T-helper 17 cell (primary cell): ENCODE measurements around the gene SKIC8. TPM values are rescaled to one million over a fixed set of nuclear protein-coding genes. Genes with fewer than 3 reads are reported as not detected.

Source experiments
- ATAC-seq: fragments of 150-1000 bp; cut with Tn5 transposase; 2 replicates; pipeline ENCODE4 v1.10.0; 2021; ENCODE audit warnings: mild to moderate bottlenecking, moderate library complexity
- DNase-seq, 3 donors: peaks; one replicate each; pipeline versions ENCODE4 v3.0.0 to v3.0.0-alpha.2; 2020 to 2021
- H3K9me3 ChIP-seq: one replicate; pipeline ENCODE4 v1.7.0; 2013; ENCODE audit warnings: low read length, mild to moderate bottlenecking; ENCODE audit not compliant: control insufficient read depth, poor library complexity, severe bottlenecking
- H3K27ac Mint-ChIP-seq: one replicate; pipeline ENCODE4 v1.8.0; 2022; ENCODE audit warnings: mild to moderate bottlenecking, moderate library complexity, mixed read lengths
- H3K27me3 Mint-ChIP-seq: one replicate; pipeline ENCODE4 v1.8.0; 2022; ENCODE audit warnings: mixed read lengths
- H3K36me3 Mint-ChIP-seq: one replicate; pipeline ENCODE4 v1.8.0; 2022; ENCODE audit warnings: low read depth, mixed read lengths
- H3K4me1 Mint-ChIP-seq: one replicate; pipeline ENCODE4 v1.8.0; 2022; ENCODE audit warnings: mild to moderate bottlenecking, mixed read lengths
- H3K4me3 Mint-ChIP-seq: one replicate; pipeline ENCODE4 v1.8.0; 2022; ENCODE audit warnings: mild to moderate bottlenecking, moderate library complexity, mixed read lengths
- total RNA-seq, 4 donors: library from RNA in 2 of 4; stranded (reverse) in 2 of 4; gene quantifications; one replicate each; pipeline ENCODE4 v1.2.3 and lab custom pipeline; 2022 to 2026

SKIC8 gene
- total RNA-seq, 2 donors from 2014 or later = 24.3 to 24.4 TPM

DNA sequence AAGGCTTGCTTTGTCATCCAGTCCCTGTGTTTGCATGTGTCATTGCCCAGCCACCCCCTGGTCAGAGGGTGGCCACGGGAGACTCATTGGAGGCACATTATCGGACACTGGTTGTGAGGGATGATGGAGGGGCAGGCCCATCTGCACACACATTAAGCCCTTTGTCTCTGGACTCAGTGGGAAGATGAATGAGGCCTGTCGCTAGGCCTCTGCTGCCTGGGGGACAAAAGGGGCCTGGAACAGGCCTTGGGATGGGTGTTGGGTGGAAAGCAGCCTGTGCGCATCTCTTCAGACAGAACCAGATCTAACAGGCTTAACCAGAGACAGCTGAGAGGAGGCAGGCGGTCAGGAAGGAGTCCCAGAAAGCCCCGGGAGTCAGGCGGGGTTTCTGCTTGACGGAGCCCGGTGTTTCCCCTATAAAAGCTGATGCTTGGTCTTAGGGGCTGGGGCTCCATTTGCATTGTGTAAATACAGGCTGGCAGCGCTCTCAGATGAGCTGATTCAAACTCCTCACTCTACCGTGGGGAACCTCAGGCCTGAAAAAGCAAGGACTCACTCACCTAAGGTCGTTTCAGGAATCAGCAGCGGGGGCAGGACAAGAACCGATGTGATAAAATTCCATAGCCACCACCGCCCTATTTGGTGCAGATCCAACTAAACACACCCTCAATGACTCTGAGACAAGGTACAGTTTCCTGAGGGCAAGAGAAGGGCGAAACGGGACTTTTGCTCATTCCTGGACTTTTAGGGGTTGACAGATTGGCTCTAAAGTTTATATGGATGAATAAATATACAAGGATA lies 17.1 kb upstream of the SKIC8 start:
- DNase-seq (no peak), ATAC-seq (no peak)
- H3K4me3 Mint-ChIP-seq = no peak overlapping the region
- H3K27ac Mint-ChIP-seq = no peak overlapping the region
- peaks cover 16% of the 10 kb centered on the region for H3K27me3 Mint-ChIP-seq
- H3K9me3 ChIP-seq = no peaks in the 10 kb centered on the region
- H3K36me3 Mint-ChIP-seq = peaks cover 3% of the 10 kb centered on the region
- no peaks in the 10 kb centered on the region for H3K4me1 Mint-ChIP-seq

DNA sequence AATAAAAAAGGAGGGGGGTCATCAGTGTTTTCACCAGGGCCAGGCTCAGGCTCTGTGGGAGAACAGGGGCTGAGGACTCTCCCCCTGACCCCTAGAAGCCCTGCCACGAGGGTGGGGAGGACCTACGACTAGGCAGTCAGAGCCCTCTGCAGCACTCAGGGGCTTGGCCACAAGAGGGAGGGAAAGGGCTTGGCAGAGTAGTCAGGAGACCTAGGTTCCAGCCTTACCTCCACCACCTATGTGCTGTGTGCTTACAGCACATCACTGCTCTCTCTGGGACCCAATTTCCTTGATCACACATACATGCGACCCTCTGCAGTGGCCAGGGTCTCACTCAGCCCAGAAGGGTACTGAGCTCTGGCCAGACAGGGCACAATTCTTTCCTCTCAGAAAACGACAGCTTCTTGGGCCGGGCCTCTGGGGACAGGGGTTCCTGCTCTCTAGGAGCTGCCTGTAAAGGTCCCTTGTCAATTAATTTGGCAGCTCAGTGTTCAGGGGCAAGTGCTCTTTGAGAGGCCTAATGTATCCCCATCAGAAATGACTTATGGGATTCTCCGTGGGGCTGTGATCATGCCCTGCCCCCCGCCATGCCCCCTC lies 16.4 kb upstream of the SKIC8 start:
- no peaks in the 10 kb centered on the region for H3K9me3 ChIP-seq
- no peak overlapping the region for H3K4me3 Mint-ChIP-seq
- H3K27ac Mint-ChIP-seq = no peak overlapping the region
- H3K36me3 Mint-ChIP-seq = peaks cover 3% of the 10 kb centered on the region
- DNase-seq (no peak), ATAC-seq (no peak)
- no peaks in the 10 kb centered on the region for H3K4me1 Mint-ChIP-seq
- peaks cover 16% of the 10 kb centered on the region for H3K27me3 Mint-ChIP-seq

DNA sequence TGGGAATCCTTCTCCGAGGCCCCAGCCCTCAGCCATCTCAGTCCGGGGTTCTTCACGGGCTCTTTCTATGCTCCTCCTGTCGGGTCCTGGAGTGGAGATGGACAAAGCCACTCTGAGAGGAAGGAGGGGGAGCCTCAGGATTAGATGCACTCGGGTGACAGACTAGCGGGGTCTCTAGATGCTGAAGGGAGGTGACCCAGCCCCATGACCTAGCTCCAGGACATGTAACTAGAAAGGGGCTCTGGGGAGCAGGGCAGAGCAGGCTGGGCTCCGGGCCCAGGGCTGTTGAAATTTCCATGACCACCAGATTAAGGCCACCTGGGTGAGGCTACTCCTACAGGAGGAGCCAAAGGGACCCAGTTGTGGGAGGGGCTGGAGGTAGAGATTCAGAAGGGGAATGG lies 14.8 kb upstream of the SKIC8 start:
- Mint-ChIP-seq H3K36me3 (peaks cover 3% of the 10 kb centered on the region), H3K4me1 (no peaks in the 10 kb centered on the region), H3K27me3 (peaks cover 21% of the 10 kb centered on the region), H3K27ac (no peak overlapping the region), H3K4me3 (no peak overlapping the region)
- no peak for DNase-seq
- no peak for ATAC-seq
- no peaks in the 10 kb centered on the region for H3K9me3 ChIP-seq

DNA sequence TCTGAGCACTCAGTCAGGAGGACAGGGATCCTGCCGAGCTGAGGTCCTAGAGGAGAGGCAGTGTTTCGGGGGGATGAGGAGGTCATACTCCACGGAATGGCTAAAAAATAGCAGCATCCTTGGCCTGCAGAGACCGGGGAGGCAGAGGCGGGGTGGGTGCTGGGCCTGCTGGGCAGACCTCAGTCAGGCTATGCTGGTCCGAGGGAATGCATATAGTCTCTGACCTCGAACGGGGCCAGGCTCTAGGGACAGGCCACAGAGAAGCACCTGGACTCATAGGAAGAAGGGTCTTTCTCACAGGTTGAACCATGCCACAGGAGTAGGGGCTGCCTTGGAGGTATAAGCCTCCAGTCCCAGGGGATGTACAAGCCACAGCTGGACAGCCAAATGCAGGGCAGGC lies 14.0 kb upstream of the SKIC8 start:
- no peak for ATAC-seq
- peaks cover 3% of the 10 kb centered on the region for H3K36me3 Mint-ChIP-seq
- H3K27me3 Mint-ChIP-seq = peaks cover 26% of the 10 kb centered on the region
- H3K27ac Mint-ChIP-seq = no peak overlapping the region
- no peaks in the 10 kb centered on the region for H3K4me1 Mint-ChIP-seq
- DNase-seq = no peak
- no peak overlapping the region for H3K4me3 Mint-ChIP-seq
- no peaks in the 10 kb centered on the region for H3K9me3 ChIP-seq

DNA sequence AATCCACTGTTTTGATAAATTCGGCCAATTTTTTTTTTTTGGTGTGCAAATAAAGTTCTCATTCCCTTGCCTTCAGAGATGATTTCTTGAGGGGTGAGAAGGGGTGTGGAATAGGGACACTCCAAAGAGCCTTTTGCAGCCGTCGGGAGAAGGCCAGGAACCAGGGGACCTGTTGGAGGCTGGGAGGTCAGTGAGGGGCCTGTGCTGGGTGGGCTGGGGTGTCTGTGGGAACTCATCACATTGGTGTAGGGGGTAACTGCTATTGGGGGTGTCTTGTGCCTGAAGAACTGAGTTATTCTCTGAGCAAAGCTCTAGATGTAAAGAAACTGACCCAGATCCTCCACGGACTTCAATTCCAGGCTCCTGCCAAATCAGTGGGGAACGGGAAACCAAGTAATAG lies 13.5 kb upstream of the SKIC8 start:
- DNase-seq (no peak), ATAC-seq (no peak)
- H3K27ac Mint-ChIP-seq = no peak overlapping the region
- no peak overlapping the region for H3K4me3 Mint-ChIP-seq
- peaks cover 3% of the 10 kb centered on the region for H3K36me3 Mint-ChIP-seq
- no peaks in the 10 kb centered on the region for H3K4me1 Mint-ChIP-seq
- no peaks in the 10 kb centered on the region for H3K9me3 ChIP-seq
- peaks cover 29% of the 10 kb centered on the region for H3K27me3 Mint-ChIP-seq

DNA sequence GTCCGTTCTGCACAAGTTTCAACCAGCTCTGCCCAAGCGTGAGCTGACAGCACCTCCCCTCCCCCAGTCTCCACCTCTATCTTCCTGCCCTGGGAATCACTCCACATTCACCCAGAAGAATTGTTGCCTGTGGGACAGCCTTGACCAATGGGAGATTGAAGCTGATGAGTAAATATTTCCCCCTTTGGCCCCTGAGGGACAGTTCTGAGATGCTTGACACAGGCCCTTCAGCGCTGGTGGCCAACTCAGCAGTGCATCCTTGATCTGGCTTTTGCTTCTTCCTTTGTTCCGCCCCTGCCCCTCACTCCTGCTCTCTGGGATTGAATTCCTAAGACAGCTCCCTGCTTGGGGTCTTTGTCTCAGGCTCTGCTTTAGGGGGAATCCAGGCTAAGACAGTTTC lies 13.1 kb upstream of the SKIC8 start:
- DNase-seq = no peak
- no peak overlapping the region for H3K4me3 Mint-ChIP-seq
- peaks cover 3% of the 10 kb centered on the region for H3K36me3 Mint-ChIP-seq
- H3K9me3 ChIP-seq = no peaks in the 10 kb centered on the region
- H3K27ac Mint-ChIP-seq = no peak overlapping the region
- peaks cover 31% of the 10 kb centered on the region for H3K27me3 Mint-ChIP-seq
- H3K4me1 Mint-ChIP-seq = no peaks in the 10 kb centered on the region
- ATAC-seq = no peak

DNA sequence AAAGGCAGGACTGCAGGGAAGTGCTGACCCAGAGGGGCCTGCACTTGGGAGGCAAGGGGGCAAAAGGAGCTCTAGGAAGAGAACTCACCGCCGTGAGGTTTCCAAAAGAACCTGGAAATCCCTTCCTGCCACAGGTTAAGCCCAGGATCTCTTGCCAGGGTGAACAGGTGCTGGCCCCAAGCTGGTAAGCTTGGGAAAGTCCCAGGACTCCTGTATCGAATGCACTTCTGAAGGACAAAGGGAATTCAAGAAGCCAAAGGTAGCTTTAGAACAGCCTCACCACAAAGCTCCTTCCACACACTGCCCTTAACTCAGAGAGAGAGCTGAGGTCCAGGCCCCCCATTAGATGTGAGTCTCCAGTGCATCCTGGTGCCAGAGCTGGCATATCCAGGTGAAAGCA lies 11.9 kb upstream of the SKIC8 start:
- DNase-seq (no peak), ATAC-seq (no peak)
- H3K27ac Mint-ChIP-seq = no peak overlapping the region
- H3K9me3 ChIP-seq = no peaks in the 10 kb centered on the region
- H3K4me1 Mint-ChIP-seq = no peaks in the 10 kb centered on the region
- H3K27me3 Mint-ChIP-seq = peaks cover 35% of the 10 kb centered on the region
- peaks cover 3% of the 10 kb centered on the region for H3K36me3 Mint-ChIP-seq
- no peak overlapping the region for H3K4me3 Mint-ChIP-seq

DNA sequence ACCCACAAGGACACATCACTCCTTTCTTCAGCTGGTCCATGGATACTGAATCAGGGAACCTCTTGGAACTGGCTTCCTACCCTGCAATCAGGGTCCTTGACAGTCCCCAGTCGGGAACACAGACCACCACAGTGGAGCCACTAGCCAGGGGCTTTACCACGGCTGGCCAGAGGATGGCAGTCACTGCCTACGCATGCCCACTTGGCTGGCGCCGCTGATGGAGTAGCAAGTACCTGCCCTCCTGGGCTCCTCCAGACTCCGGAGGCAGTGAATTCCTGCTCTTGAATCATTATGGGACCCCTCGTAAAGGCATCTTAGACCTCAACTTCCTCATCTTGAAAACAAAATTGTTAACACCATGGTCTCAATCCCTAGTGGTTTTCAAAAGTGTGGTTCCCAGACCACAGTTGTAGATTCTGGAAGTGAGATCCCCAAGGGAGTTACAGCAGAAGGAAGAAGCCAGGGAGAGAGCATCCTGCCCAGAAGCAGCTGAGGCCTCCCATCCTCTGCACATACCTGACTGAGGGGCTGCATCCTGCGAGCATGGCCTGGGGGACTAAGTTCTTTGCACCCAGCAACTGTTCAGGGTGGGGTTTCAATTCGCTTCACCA lies 9.1 kb upstream of the SKIC8 start:
- peaks cover 43% of the 10 kb centered on the region for H3K27me3 Mint-ChIP-seq
- H3K27ac Mint-ChIP-seq = no peak overlapping the region
- no peak overlapping the region for H3K4me3 Mint-ChIP-seq
- DNase-seq (peak in 2 of 3 donors; percentile 15 to 17), ATAC-seq (peak; percentile 69)
- no peaks in the 10 kb centered on the region for H3K9me3 ChIP-seq
- no peaks in the 10 kb centered on the region for H3K4me1 Mint-ChIP-seq
- H3K36me3 Mint-ChIP-seq = peaks cover 3% of the 10 kb centered on the region

DNA sequence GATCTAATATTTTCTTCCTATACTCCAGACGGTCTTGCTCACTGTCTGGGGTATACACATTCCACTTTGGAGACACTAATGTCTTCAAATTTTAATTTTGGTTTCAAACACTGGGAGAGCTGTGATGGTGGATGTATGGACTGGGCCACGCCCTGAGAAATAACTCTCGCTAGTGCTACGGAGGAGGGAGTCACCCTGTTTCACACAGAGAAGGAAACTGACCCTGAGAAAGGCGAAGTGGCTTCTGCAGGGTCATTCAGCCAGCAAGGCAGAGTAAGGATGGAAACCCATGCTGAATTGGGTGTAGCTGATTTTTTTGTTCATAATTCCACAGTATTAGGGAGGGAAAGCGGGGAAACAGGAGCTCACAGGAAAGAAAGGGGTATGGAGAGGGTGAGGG lies 8.6 kb upstream of the SKIC8 start:
- peaks cover 41% of the 10 kb centered on the region for H3K27me3 Mint-ChIP-seq
- no peak for DNase-seq
- no peak overlapping the region for H3K4me3 Mint-ChIP-seq
- no peak for ATAC-seq
- no peak overlapping the region for H3K27ac Mint-ChIP-seq
- no peaks in the 10 kb centered on the region for H3K4me1 Mint-ChIP-seq
- no peaks in the 10 kb centered on the region for H3K9me3 ChIP-seq
- H3K36me3 Mint-ChIP-seq = peaks cover 3% of the 10 kb centered on the region

DNA sequence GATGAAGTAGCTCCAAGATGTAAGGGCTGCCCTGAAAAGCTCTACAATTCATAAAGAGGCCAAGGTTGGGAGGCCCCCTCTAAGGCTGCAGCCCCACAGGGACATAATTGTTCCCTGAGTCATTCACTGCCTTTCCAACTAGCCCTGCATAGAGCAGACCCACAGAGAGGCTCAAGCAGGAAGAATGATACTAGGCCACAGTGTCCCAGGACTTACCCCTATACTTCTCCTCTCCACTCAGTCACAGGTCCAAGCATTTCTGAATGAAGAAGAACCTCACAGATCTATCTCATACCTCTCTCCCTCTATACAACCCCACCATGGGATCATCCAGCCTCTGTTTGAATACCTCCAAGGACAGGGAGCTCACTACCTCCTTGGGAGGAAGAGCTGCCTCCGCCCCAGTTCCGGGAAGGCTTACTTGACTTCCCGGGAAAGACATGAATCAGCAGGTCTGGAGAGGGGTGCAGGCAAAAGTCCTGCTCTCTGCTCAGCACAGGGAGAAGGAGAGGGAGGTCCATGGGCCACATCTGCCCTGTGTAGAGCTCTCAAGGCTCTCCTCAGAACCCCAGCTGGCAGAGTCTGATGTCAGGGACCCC lies 6.9 kb upstream of the SKIC8 start:
- Mint-ChIP-seq H3K27me3 (peaks cover 33% of the 10 kb centered on the region), H3K4me1 (no peaks in the 10 kb centered on the region), H3K27ac (no peak overlapping the region), H3K36me3 (no peaks in the 10 kb centered on the region), H3K4me3 (no peak overlapping the region)
- DNase-seq (no peak), ATAC-seq (no peak)
- H3K9me3 ChIP-seq = no peaks in the 10 kb centered on the region

DNA sequence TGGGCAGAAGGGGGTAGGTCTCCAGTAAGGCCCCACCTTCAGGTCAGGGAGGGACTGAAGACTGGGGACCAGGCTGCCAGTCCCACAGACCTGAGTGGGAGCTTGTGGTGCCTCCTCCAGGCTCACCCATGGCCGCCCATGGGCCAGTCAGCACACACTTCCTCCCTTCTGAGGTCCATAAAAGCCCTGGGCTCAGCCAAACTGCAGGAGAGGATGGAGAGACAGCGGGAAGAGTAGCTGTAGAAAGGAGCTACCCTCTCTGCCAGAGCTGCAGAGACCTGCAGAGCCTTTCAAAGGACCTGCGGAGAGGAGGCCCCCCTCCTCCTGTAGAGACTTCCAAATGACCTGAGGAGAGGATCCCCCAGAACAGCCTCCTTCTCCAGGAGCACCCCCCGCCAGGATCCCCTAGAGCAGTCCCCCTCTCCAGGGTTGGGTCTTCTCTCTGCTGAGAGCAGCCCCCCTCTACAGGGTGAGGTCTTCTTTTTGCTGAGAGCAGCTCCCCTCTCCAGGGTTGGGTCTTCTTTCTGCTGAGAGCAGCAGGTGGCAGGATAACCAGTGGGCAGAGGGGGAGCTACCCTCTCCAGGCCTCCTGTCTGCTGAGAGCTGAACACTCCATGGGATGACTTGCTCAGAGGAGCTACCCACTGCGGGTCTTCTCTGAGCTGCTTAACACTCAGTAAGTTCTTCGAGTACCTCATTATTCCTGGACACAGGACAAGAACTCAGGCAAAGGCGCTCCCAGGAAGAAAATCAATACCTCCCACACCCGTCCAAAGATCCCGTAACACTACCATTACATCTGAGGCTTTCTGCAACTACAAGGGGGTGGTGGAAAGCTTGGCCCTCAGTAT lies 5.0 kb upstream of the SKIC8 start:
- no peaks in the 10 kb centered on the region for H3K9me3 ChIP-seq
- ATAC-seq (no peak), DNase-seq (no peak)
- H3K4me1 Mint-ChIP-seq = peaks cover 3% of the 10 kb centered on the region
- no peak overlapping the region for H3K27ac Mint-ChIP-seq
- H3K4me3 Mint-ChIP-seq = no peak overlapping the region
- peaks cover 30% of the 10 kb centered on the region for H3K27me3 Mint-ChIP-seq
- H3K36me3 Mint-ChIP-seq = no peaks in the 10 kb centered on the region

DNA sequence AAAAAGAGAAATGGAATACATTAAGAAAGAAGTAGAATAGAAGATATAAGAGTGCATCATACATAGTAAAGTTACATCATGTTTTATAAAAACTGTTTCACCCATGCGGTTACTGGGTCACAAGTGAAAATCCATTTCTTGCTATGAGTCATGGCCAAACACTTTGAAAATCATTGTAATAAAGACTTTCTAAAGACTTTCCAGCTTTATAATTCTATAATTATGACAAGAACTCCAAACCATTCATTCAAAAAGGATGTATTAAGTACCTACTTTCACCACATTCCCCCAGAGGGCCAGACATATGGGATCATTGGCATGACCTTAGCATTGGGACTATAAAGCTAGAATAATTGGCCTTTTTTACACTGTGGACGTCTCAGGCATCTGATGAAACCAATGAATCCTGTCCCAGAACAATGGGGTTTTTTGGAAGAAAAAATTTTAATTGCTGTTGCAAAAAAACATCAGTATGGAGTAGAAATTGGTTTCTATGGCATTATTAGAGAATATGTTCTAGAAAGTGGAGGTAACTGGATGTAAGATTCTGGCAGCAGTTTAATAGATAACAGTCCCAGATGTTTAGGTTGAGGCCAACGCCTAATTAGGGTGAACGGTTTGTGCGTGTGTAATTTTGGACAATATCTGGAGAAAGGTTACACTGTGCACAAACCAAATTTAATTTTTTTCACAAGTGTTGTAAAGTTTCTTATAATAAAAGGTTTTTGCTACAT lies 3.3 kb upstream of the SKIC8 start:
- H3K36me3 Mint-ChIP-seq = no peaks in the 10 kb centered on the region
- H3K27me3 Mint-ChIP-seq = peaks cover 18% of the 10 kb centered on the region
- no peaks in the 10 kb centered on the region for H3K9me3 ChIP-seq
- H3K27ac Mint-ChIP-seq = no peak overlapping the region
- H3K4me3 Mint-ChIP-seq = no peak overlapping the region
- H3K4me1 Mint-ChIP-seq = peaks cover 9% of the 10 kb centered on the region
- DNase-seq (no peak), ATAC-seq (no peak)
